LNCaP clone FGC (cell line): ENCODE data around the gene RAE1.
A peak's percentile ranks its signal among the peaks of the same experiment; 100 is the strongest.

Source experiments
- DNase-seq: peaks from one replicate; pipeline ENCODE4 v3.0.0-alpha.2; 2011; ENCODE audit warnings: low read depth
- H3K4me3 ChIP-seq: 2 replicates; pipeline ENCODE4 v1.5.1; 2011; ENCODE audit warnings: mild to moderate bottlenecking, low read depth, low read length, control low read depth
- CTCF ChIP-seq: IDR thresholded peaks from 2 replicates; pipeline ENCODE4 v1.5.1; 2012; ENCODE audit warnings: mild to moderate bottlenecking; ENCODE audit not compliant: control insufficient read depth, insufficient read depth; ENCODE audit errors: extremely low read depth

The RAE1 gene

GRCh38 chr20:57326667-57327455 lies 24.2 kb upstream of the RAE1 start:
- TF ChIP-seq CTCF = no peak
- DNase-seq = no peak
- no peak overlapping the region for H3K4me3 ChIP-seq

- H3K4me3 ChIP-seq = no peak overlapping the region
- no peak for TF ChIP-seq CTCF
- no peak for DNase-seq
These were observed 23.2 kb upstream of the RAE1 start for GRCh38 chr20:57327820-57328219.

- H3K4me3 ChIP-seq = no peak within 1 kb of the TSS
- no peak for DNase-seq
- peak; percentile 18; the same call in 1 of the 2 replicates for TF ChIP-seq CTCF
These were observed 21.3 kb upstream of the RAE1 start, which contains the start of gene SPO11 for GRCh38 chr20:57329608-57330221. Gene SPO11, plus strand, starts transcription at chr20:57329803. Its CDS starts 65 bp downstream, at chr20:57329868.

- no peak for TF ChIP-seq CTCF
- DNase-seq = no peak
- no peak overlapping the region for H3K4me3 ChIP-seq
These were observed 20.1 kb upstream of the RAE1 start for GRCh38 chr20:57330998-57331397.

DNA sequence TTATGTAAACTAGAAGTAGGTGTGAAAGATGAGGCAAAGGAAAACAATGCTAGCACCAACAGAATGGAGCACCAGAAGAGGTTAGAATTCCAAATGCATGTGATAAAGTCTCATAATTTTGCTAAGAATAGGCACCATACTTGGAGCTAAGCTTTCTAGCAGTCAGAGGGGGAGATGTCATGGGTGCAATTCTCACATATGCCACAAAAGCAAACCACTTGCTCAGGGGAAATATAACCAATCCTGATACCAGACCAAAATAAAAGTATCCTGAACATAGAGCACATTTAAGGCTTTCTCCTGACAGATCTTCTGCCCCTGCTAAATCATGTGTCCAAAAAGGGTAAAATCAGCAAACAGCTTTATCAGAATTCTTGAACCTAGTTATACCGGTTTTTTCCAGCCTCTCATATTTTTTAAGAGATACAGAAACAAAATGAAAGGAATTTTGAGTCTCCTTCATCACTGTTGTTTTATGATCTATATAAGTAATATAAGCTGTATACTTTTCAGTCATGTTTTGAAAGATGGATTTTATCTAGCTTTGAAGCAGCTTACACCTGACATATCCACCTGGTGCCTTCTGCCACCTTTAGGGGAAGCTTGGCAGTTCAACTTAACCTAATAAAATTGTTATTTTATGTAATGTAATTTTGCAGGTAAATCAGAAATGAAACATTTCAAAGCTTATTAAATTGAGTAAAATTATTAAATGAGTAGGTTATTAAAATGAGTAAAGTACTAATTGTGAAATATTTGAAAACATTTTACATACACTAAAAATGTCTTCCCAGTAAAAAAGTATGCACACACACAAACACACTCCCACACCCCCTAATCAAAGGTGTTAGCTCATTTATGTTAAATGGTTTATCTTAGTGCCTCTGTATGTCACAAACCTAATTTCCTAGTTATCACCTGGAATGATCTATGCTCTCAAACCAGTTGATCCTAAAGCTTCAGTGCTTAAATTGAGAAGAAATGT lies 18.7 kb upstream of the RAE1 start:
- peak; percentile 63 for TF ChIP-seq CTCF
- peak; percentile 40 for DNase-seq
- H3K4me3 ChIP-seq = no peak overlapping the region

DNA sequence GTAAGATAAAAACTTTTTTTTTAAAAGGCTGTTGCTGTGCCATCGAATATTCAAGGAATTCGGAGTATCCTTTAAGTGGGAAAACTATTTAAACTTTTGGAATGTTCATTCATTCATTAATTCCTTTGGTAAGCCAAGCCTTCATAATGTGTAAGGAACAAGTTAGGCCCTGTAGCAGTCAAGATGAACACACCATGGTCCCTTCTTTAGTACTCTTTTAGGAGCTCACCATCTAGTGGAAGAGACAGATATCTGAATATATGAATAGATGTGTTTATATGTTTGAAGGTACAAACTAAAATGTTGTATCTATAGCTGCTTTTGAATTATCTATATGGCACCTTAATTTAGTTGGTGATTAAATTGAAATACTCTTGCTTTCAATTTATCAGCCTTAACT lies 15.7 kb upstream of the RAE1 start:
- TF ChIP-seq CTCF = 0 out of 2 replicates have a peak, but pooled peaks have one; percentile 11
- DNase-seq = no peak
- H3K4me3 ChIP-seq = no peak overlapping the region
